Measurements from ENCODE around the gene SALL1. TPM values are rescaled to one million over a fixed set of nuclear protein-coding genes. Genes with fewer than 3 reads are reported as not detected.

SALL1 gene
- 9.5 and 12.4 TPM in 2 replicates for total RNA-seq (2014; rRNA removed; shearing (Covaris generic))

DNA sequence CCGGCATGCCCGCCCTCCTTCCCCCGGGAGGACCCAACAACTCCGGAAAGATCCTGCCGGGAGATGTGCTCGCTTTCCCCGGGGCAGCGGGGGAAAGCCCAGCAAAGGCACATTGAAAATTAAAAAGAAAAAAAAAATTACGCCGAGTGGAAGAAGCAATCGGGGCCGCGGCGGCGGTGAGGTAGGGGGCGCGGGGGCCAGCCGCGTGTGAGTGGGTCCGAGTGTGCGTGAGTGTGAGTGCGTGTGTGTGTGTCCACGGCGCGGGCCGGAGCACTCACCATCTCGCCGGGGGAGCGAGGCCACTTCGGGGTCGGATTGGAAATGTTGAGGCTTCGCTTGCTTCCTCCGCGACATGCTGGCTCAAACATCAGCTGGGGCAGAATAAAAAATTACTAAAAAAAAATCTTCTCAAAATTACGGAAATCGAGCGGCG lies at the start of gene SALL1:
SALL1 (minus strand) TSS at position 383 of the 433 bp plus-strand sequence; CDS start at position 354, 29 bp downstream.

Data from A375 (cell line).